HepG2 (cell line): ENCODE results near the gene DTNB.

ENCODE experiments used
- KAT2B ChIP-seq: fragments of 150-350 bp; IDR thresholded peaks from 2 replicates; pipeline ENCODE4 v1.6.1; 2014; ENCODE audit warnings: low read depth, low read length, borderline replicate concordance
- POLR2A ChIP-seq, 2 experiments: IDR thresholded peaks; 2 replicates each; pipeline ENCODE4 v1.6.1; 2011; ENCODE audit warnings: low read depth in 2 of 2, low read length in 2 of 2, mild to moderate bottlenecking in 1 of 2, moderate library complexity in 1 of 2; ENCODE audit not compliant: insufficient read depth in 1 of 2
- RNF2 ChIP-seq: fragments of 450-650 bp; conservative IDR thresholded peaks from 2 replicates; pipeline ENCODE4 v1.6.1; 2016; ENCODE audit warnings: low read depth
- TCF7 ChIP-seq: sonication (generic); IDR thresholded peaks from 2 replicates; pipeline ENCODE4 v1.6.1; 2016; ENCODE audit warnings: antibody characterized with exemption, low read depth

- TF ChIP-seq TCF7 (no peak), RNF2 (no peak), KAT2B (no peak), POLR2A (IDR thresholded peaks at IDR 0.05; ENCODE audit: insufficient read depth in 1 of 2, low read depth in 2 of 2, low read length in 2 of 2) (no peak)
Measured at GRCh38 chr2:25341011-25341727, 332.2 kb downstream of the DTNB start.
